Common myeloid progenitor, CD34-positive (primary cell): ENCODE results near the gene ARSG.
"Not testable (repeated sequence)": the region's sequence is repeated elsewhere in the genome, so short reads cannot be mapped to it uniquely, and the experiment has no call there.

Experiments
- CTCF ChIA-PET: fragments of 350-600 bp; sonication (Branson Sonifier 250); formaldehyde crosslinking; loops from one replicate; lab custom pipeline; 2021; ENCODE audit warnings: antibody characterized with exemption; lab: Charles Lee
- POLR2A ChIA-PET: fragments of 350-600 bp; sonication (Branson Sonifier 250); formaldehyde crosslinking; loops from one replicate; lab custom pipeline; 2021; ENCODE audit warnings: antibody characterized with exemption; lab: Charles Lee
- DNase-seq, 3 donors: peaks; one replicate each; pipeline versions ENCODE4 v3.0.0 to v3.0.0-alpha.2; 2013
- H3K27ac ChIP-seq, 2 experiments: 1 replicate in 1 of 2; 2 replicates in 1 of 2; pipeline ENCODE4 v1.7.0; 2013; ENCODE audit warnings: inconsistent platforms in 2 of 2, low read length in 2 of 2, mild to moderate bottlenecking in 2 of 2, low read depth in 1 of 2, moderate library complexity in 1 of 2; ENCODE audit not compliant: severe bottlenecking in 2 of 2, insufficient read depth in 1 of 2, poor library complexity in 1 of 2
- H3K27me3 ChIP-seq, 5 experiments: replicated peaks in 2 of 5; 1 replicate in 3 of 5; 2 replicates in 2 of 5; pipeline versions ENCODE4 v1.6.1 to v1.7.0; 2013; ENCODE audit warnings: low read length in 4 of 5, mild to moderate bottlenecking in 2 of 5, moderate library complexity in 2 of 5, inconsistent platforms in 1 of 5; ENCODE audit not compliant: insufficient read depth in 5 of 5, control insufficient read depth in 4 of 5
- H3K36me3 ChIP-seq, 4 experiments: 1 replicate in 2 of 4; 2 replicates in 2 of 4; pipeline versions ENCODE4 v1.6.1 to v1.7.0; 2013; ENCODE audit warnings: low read length in 3 of 4, control low read depth in 1 of 4, mild to moderate bottlenecking in 1 of 4; ENCODE audit not compliant: control insufficient read depth in 4 of 4, insufficient read depth in 4 of 4
- H3K4me1 ChIP-seq, 4 experiments: 1 replicate in 3 of 4; 2 replicates in 1 of 4; pipeline versions ENCODE4 v1.6.1 to v1.7.1; 2013; ENCODE audit warnings: low read length in 3 of 4, mild to moderate bottlenecking in 3 of 4, control low read depth in 1 of 4, inconsistent platforms in 1 of 4, moderate library complexity in 1 of 4; ENCODE audit not compliant: control insufficient read depth in 4 of 4, insufficient read depth in 4 of 4; ENCODE audit errors: control extremely low read depth in 1 of 4
- H3K4me3 ChIP-seq, 7 experiments: 1 replicate in 4 of 7; 2 replicates in 3 of 7; pipeline versions ENCODE4 v1.5.1 to v1.7.0; 2013; ENCODE audit warnings: mild to moderate bottlenecking in 7 of 7, low read length in 6 of 7, moderate library complexity in 6 of 7, inconsistent platforms in 2 of 7, low read depth in 2 of 7, control low read depth in 1 of 7; ENCODE audit not compliant: insufficient read depth in 4 of 7, control insufficient read depth in 1 of 7; ENCODE audit errors: extremely low read depth in 1 of 7
- H3K9me3 ChIP-seq, 5 experiments: 1 replicate in 4 of 5; 2 replicates in 1 of 5; pipeline versions ENCODE4 v1.6.1 to v1.7.1; 2013; ENCODE audit warnings: low read length in 4 of 5, mild to moderate bottlenecking in 2 of 5, inconsistent platforms in 1 of 5, low read depth in 1 of 5, moderate library complexity in 1 of 5; ENCODE audit not compliant: control insufficient read depth in 4 of 5, insufficient read depth in 2 of 5; ENCODE audit errors: control extremely low read depth in 1 of 5
- WGBS: methylation state at CpG from one replicate; pipeline ENCODE4 v1.1.5; 2013; ENCODE audit not compliant: insufficient coverage; 5-methylcytosine and 5-hydroxymethylcytosine counted together

ARSG gene

DNA sequence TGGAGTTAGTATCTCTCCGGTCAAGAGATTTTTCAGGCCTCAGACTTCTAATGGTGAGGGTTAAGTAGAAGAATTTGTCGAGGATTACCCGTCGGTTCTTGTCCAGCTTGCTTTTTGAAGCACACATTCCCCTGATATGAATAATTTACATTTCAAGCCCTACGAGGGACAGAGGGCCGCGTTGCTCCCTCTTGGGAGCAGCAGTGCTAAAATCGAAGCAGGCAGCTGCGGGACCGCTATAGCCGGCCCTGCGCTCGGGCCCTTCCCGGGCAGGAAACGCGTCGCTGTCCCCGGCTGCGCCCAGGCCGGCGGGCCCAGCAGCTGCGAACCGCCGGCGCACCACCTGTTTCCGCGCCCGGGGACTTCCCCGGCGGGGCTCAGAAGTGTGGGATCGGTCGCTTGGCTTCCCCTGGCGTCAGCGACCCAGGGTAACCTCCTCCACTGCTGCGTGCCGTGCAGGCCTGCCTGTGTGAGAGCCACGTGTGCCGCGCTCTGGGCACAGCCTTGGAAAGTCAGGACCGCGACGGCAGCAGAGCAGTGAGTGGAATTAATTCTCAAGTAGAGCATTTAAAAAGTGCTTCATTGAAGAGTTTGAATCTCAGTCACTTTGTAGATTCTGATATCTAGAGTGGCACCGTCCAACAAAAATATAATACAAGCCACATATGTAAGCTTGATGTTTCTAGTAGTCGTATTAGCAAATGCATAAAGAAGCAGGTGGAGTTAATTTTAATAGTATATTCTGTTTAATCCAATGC is 32.2 kb upstream of the ARSG start:
- Histone ChIP-seq H3K4me1 (peaks cover 22 to 60% (median 46%) of the 10 kb centered on the region in 4 experiments), H3K4me3 (peak overlapping the region in 2 of 7 experiments; percentile 4 to 49), H3K27ac (peak overlapping the region in 1 of 2 experiments; percentile 64)
- H3K36me3 ChIP-seq, H3K9me3 ChIP-seq, H3K27me3 ChIP-seq: not testable (repeated sequence)
- ChIA-PET CTCF (interaction anchor here (1.0 to 1.6 kb wide), 2 partner anchors 10 to 178 kb away, joined by 5 to 6 read pairs; no protein-coding TSS in a partner anchor), POLR2A (interaction anchor here (1.4 kb wide), 1 partner anchor 11 kb away, joined by 8 read pairs; the partner anchor contains the start of gene AMZ2)
- peak; percentile 86 to 96 (median 95) for DNase-seq
- 0% methylated on average over 8 of the region's 44 CpGs for WGBS

DNA sequence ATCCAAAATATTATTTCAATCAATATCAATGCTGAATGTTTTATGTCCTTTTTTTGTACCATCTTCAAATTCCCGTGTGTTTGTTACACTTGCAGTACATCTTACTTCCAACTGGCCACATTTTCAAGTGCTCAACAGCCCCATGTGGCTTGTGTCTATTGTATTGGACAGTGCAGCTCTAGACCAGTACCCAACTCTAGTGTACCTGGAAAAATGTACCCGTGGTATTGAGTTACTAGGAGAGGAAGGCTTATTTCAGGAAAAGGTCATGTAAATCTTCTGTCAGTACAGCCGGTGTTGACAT is 31.7 kb upstream of the ARSG start:
- H3K27ac ChIP-seq, H3K27me3 ChIP-seq: not testable (repeated sequence)

DNA sequence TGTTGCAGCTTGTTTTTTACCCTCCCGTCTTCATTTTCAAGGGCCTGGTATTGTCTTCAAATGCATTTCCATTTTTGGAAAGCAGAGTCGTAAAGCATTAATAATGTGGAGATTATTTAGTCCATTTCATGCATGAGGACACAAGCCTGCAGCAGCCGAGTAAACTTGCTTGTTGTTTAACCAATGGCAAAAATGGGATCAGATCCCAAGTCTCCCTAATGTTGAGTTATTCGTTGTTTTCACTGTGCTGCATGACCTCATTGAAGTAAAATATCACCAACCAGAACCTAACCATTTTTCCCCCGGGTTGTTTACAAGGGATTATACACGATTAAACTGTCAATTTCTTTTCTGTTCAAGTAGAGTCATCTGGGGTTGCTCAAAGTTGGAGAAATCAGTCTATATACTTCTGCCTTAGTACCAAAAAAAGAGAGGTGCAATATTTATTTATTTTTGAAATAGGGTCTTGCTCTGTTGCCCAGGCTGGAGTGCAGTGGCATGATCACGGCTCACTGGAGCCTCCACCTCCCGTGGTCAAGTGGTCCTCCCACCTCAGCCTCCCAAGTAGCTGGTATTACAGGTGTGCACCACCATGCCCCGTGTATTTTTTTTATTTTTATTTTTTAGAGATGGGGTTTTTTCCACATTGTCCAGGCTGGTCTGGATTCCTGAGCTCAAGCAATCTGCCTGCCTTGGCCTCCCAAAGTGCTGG is 31.1 kb upstream of the ARSG start:
- Histone ChIP-seq H3K27me3 (no peaks in the 10 kb centered on the region), H3K36me3 (no peaks in the 10 kb centered on the region), H3K9me3 (no peaks in the 10 kb centered on the region), H3K4me3 (no peak overlapping the region), H3K27ac (no peak overlapping the region), H3K4me1 (peaks cover 19 to 51% (median 38%) of the 10 kb centered on the region in 4 experiments)
- WGBS, result 90% methylated on average over 3 of the region's 9 CpGs
- ChIA-PET CTCF (interaction anchor here (1.0 to 1.1 kb wide), 5 partner anchors 15 to 237 kb away, joined by 3 to 5 read pairs (median 3); no protein-coding TSS in a partner anchor), POLR2A (interaction anchor here (1.0 kb wide), 1 partner anchor 11 kb away, joined by 4 read pairs; no protein-coding TSS in a partner anchor)
- no peak for DNase-seq

More for the DNA sequence above, 31.7 kb upstream of the ARSG start:
- CTCF ChIA-PET, result interaction anchor here (1.0 to 1.6 kb wide), 2 partner anchors 11 to 177 kb away, joined by 5 to 6 read pairs; no protein-coding TSS in a partner anchor
- H3K36me3 ChIP-seq, H3K9me3 ChIP-seq, H3K4me3 ChIP-seq: not testable (repeated sequence)
- peak in 1 of 3 donors; percentile 13 for DNase-seq
- 71% methylated on average over 1 of the region's 3 CpGs for WGBS
- POLR2A ChIA-PET, result interaction anchor here (1.4 kb wide), 1 partner anchor 12 kb away, joined by 8 read pairs; the partner anchor contains the start of gene AMZ2
- H3K4me1 ChIP-seq, result peaks cover 22 to 57% (median 44%) of the 10 kb centered on the region in 4 experiments

DNA sequence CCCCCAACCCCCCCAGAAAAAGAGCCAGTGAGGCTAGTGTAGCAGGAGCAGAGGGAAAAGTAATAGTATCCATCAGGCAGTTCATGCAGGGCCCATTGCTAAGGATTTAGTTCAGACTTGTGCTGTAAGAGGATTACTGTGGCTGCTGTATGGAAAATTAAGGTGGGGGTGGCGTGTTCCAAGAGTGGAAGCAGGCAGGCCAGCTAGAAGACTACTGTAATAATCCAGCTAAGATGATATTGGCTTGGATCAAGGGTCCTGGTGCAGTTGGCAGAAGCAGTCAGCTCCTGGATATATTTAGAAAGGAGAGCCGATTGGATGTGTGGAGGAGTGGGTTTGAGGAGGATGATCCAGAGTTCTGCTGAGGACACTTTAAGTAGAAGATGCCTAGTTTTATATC is 28.8 kb upstream of the ARSG start:
- H3K27ac ChIP-seq, H3K36me3 ChIP-seq, H3K9me3 ChIP-seq, DNase-seq, H3K27me3 ChIP-seq, H3K4me3 ChIP-seq, POLR2A ChIA-PET: not testable (repeated sequence)
- 100% methylated on average over 2 of the region's 2 CpGs for WGBS
- peaks cover 6 to 28% (median 17%) of the 10 kb centered on the region in 4 experiments for H3K4me1 ChIP-seq
- CTCF ChIA-PET, result interaction anchor here (1.0 to 4.7 kb wide), 12 partner anchors 12 to 201 kb away, joined by 4 to 49 read pairs (median 6); no protein-coding TSS in a partner anchor

DNA sequence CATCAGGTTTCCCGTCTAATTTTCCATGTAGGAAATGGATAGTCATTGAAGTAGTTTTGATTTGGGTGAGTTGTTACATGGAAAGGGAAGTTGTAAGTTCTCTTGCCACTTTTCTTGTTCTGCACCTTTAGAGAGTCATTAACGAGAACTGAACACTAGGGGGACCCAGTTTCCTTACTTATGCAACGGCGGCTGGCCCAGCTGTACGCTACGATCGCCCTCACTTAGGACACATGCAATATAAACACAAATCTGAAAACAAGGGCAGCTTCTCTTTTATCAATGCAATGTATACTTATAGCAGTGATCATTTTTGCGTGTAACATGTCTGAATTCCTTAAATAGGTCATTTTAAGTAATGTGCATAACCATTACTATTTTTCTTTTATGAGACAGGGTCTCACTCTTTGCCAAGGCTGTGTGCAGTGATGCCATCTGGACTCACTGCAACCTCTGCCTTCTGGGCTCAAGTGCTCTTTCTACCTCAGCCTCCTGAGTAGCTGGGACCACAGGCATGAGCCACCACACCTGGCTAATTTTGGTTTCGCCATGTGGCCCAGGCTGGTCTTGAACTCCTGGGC is 28.1 kb upstream of the ARSG start:
- 20% methylated on average over 5 of the region's 9 CpGs for WGBS
- peak; percentile 52 to 74 (median 72) for DNase-seq
- CTCF ChIA-PET, result interaction anchor here (0.9 to 4.7 kb wide), 15 partner anchors 11 to 201 kb away, joined by 3 to 49 read pairs (median 6); no protein-coding TSS in a partner anchor
- H3K27me3 ChIP-seq, H3K4me3 ChIP-seq, POLR2A ChIA-PET, H3K36me3 ChIP-seq, H3K27ac ChIP-seq, H3K9me3 ChIP-seq: not testable (repeated sequence)
- H3K4me1 ChIP-seq, result peaks cover 4 to 21% (median 15%) of the 10 kb centered on the region in 4 experiments

DNA sequence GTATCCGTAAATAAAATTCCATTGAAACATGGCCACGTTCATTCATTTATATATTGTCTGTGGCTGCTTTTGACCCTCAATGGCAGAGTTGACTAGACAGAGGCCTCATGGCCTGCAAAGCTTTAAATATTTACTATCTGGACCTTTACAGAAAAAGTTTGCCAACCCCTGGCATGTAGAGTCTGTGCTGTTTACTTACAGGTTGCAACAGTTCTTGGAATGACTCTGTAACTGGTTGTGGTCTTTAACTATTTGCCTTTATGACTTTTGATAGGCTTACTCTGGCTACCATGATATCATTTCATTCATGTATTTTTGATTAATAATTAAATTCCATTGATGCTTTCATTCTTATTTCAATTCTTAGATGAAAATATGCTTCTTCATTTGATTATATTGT is 25.5 kb upstream of the ARSG start:
- not testable (repeated sequence) for H3K27me3 ChIP-seq, DNase-seq, H3K4me3 ChIP-seq, H3K9me3 ChIP-seq, H3K36me3 ChIP-seq, H3K4me1 ChIP-seq, H3K27ac ChIP-seq
- WGBS, result 86% methylated on average over 1 of the region's 2 CpGs
- CTCF ChIA-PET, result interaction anchor here (1.0 to 4.7 kb wide), 8 partner anchors 9 to 198 kb away, joined by 3 to 49 read pairs (median 10); no protein-coding TSS in a partner anchor
- POLR2A ChIA-PET, result interaction anchor here (1.2 kb wide), 1 partner anchor 192 kb away, joined by 5 read pairs; the partner anchor contains the start of gene WIPI1
